ENCODE measurements around the gene TSSK3.
A peak's percentile ranks its signal among the peaks of the same experiment; 100 is the strongest.
"Not testable (repeated sequence)": the region's sequence is repeated elsewhere in the genome, so short reads cannot be mapped to it uniquely, and the experiment has no call there.

Gene TSSK3

DNA sequence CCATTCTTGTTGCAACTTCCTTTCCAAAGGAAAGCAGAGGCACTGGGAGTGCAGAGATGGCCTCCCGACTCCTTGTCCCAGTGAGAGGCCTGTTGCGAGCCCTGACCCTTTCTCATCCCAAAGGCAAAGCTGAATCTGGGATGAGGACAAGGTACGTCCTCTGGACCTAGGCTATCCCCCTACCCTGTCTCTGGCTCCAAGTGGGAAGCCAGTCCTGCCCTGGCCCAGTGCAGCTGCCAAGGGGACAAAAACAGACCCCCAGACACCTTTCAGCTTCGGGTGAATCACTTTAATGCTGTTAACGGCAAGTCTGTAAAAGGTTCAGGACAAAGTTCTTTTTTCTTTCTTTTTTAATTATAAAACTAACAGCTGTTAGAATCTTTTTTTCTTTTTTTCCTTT, 2.5 kb downstream of the TSSK3 start:
- DNase-seq: no peak

DNA sequence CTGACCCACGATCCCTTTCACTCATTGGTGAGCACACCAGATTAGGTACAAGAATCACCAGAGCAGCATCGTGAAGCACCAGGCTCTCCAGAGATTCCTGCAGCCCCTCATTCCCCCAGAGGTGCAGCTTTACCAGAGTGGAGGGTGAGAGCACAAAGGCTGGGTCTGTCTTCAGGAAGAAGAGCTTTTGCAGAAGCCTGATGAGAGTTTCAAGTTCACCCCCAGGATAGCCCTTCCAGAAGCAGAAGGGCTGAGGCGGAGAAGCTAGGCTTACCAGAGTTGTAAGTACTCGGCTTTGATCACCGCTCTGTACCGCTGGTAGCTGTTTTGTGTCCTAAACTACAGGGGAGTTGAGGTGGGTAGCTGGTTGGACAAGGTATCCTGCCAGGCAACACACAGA, 3.1 kb downstream of the TSSK3 start:
- DNase-seq: no peak

DNA sequence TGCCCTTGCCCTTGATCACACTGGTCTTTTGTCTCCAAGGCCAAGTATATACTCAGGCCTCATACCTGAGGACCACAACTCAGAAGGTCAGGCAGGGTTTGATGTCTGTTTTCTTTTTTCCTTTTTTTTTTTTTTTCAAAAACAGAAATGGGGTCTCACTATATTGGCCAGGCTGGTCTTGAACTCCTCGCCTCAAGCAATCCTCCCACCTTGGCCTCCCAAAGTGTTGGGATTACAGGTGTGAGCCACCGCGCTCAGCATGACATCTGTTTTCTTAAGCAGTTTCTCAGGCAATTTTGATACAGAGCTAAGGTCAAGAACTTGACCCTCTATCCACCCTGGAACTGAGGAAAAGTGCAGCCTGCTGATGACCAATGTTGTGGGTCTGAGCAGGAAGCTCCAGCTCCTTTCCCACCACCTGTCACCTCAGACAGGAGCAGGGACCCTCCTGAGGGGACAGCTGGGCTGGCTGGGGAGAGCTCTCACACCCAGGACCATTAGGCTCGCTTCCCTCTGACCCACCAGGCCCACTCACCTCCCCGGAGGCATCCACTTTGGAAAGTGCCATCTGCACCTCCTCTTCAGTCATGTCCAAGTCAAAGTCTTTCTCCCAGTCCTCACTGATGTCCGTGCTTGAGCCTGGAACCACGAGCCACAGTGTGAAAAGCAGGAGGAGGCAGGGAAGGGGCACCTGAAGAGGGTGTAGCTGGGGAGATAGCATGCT, 5.7 kb downstream of the TSSK3 start:
- DNase-seq: no peak

DNA sequence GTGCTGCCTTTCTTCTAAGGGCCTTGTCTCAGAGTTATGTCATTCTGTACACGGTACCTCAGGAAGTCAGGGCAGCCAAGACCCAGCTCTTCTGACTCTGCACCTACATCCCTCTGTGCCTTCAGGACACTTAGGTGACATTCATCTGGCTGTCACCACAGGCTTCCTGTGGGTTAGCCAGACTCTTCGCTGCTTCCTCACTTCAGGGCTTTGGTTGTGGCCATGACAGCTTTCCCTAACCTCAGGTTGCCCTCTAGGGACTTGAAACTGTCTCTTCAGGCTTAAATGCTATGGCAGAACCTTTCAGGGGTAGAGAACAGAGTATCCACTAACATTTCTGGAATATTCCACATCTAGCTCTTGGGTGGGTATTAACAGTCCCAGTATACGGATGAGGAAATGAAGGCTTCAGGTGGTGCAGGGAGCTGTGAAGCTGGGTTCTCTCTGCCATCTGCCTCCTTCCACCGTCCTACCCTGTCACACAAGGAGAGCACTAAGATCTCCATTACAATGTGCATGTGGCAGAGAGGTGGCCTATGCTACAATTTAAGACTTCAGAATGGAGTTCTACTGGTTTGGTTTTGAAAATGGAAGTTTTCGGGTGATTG, 9.9 kb downstream of the TSSK3 start:
- no peak for DNase-seq

DNA sequence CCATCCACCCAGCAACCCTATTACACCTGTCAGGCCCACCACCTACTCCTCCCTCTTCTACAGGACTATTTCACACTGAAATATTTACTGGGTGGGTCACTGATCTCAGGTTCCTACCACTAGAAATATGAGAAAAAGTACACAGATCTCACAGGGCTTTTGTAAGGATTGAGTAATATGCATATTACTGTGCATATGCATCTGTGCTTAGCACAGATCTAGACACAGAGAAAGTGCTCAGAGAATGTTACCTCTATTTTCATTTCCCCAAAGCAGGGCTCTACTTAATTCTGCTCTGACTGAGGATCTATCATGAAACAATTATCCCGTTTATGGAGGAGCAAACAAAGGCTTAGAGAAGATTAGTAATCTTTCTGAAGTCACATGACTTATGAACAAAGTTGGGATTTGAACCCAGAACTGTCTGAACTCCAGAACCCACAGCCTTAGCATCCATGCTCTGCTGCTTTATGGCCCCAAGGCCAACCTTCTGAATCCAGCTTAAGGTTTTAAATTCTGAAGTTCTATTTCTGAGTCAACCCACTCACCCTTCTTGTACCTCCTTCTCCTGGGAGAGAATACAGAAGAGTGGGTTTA, 11.8 kb downstream of the TSSK3 start:
- no peak for DNase-seq

DNA sequence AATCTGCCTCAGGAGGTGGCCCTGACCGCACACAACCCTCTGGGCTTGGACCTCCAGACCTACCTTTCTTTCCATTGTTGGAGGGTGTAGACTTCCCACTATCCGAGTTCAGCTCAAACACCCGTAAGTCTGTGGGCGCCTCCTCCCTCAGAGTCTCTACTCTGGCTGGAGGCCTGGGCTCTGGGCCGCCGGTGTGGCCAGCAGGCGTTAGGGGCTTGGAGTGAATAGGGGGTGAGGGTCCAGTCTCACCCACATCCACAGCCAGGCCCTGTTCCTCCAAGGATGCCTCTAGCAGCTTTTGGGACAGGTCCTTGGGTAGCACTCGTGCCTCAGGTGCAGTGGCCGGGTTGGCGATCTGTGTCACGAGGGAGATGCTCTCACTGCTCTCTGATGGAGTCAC, 13.9 kb downstream of the TSSK3 start:
- no peak for DNase-seq

DNA sequence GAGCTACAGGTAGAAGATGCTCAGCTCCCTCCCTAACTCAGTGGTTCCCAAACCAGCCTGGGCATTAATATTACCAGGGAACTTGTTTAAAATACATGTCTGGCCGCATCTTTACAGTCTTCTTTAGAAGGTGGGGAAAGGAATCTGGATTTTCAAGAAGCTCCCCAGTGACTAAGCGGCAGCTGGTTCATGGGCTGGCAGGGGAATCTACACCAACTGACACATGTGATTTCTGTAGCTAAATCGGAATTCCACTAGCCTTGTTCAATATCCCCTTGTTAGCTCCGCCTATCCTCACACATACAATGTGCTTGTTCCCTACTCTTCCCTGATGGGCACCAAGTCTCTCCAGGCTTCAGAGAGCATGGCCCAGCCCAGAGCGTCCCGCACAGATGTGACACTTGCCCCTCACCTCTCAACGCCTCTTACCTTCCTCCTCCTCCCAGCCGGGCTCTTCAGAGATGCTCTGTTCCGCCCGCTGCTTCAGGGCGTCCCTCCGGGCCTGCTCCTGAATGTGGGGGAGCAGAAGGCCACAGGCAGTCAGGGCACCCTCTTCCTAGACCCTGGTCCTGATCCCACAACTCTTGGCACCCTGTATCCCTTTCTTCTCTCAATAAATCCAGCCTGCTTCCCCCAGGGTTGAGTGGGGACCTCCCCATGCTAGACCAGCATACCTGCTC, 15.3 kb downstream of the TSSK3 start:
- DNase-seq: no peak

DNA sequence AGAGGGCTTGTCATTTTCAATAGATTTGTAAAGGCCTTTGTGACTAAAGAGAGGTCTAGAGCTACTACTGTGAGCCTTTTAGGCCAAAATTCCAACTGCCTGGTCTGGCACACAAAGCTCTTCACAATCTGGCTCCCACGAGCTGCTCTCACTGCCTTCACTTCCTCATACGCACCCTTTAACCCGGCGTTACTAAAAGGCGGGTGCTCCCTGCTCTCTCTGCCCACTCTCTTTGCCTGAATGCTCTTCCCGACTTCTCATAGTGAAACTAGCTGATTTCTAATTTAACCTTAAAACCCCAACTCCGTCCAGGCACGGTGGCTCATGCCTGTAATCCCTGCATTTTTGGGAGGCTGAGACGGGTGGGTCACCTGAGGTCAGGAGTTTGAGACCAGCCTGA, 17.7 kb downstream of the TSSK3 start:
- DNase-seq: no peak

DNA sequence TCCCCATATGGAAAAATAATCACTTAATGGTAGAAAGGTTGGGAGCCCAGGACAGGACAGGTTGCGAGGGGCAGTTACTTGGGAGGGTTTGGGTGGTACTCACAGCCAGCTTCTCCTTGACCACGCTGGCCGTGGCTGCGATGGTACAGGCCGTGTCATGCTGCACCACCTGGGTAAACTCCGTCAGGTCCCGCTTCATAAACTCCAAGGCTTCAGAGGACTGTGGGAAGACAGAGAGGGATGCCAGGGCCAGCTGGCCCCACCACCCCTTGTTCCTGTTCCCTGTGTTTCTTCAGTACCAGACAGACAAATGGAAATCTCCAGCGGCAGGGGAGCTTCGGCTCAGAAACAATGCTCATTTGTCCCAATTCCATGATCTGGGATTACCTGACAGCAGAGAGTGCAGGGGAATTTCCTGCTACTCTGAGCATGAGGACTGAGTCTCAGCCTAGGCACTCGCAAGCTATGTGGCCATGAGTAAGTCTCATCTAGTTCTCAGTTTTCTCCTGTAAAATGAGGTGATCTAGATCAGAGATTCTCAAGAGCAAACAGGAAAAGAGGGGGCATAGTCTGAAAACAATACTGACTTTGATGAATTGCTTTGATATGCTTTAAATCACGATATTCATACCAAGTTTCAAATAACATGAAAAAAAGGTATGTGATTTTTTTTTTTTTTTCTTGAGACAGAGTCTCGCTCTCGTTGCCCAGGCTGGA, 24.5 kb downstream of the TSSK3 start:
- DNase-seq: no peak

DNA sequence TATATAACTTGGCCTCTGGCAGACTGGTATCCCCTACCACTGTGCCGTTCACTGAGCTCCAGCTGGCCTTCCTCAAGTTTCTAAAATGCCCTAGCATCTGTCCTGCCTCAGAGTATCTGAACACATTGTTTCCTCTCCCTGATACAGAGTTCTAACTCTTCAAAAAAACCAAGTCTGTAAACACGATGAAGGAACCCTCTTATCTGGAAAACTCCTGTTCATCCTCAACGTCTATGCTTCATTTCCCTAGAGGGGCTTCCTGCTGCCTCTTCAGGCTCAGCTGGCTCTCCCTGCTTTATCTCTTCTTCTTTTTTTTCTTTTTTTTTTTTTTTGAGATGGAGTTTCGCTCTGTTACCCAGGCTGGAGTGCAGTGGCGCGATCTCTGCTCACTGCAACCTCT, 26.3 kb downstream of the TSSK3 start:
- DNase-seq: no peak

DNA sequence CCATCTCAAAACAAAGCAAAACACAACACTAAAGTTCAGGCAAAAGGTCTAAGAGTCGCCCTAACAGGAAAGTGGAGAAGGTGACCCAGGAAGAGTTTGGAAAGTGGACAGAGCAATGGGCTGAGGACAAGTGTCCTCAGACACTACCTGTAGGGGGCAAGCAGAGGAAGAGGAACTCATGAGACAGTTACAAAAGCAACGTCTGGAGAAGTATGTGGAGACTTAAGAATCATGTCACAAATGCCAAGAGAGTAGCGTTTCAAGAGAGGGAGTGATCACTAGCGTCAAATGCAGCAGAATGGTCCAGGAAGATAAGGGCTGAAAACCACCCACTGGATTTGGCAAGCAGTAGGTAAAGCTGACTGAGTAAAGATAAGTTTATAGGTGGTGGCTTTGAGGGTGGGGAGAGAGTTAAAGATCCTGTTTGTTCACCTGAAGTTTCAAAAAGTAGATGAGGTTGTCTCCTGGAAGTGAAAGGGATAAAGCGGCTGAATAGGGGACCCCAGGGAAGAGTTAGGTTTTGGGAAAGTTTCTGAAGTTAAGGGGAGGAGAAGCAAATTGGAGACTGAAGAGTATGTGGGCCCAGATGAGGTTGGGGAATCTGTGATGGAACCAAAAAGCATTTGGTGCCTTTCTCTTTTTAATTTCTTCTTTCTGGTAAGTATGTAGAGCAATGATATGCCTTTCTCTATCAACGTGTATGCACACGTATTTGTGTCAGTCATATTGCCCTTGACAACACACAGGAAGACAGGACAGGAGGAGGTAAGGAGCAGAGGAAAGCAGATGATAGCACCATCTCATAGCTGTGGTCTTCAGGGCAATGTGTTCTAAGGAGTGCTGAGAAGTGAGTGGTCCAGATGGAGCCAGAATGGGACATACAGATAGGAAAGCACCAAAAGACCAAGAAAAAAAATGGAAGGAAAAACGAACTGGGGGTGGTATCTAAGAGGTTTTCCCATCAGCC, 28.8 kb downstream of the TSSK3 start:
- no peak for DNase-seq

DNA sequence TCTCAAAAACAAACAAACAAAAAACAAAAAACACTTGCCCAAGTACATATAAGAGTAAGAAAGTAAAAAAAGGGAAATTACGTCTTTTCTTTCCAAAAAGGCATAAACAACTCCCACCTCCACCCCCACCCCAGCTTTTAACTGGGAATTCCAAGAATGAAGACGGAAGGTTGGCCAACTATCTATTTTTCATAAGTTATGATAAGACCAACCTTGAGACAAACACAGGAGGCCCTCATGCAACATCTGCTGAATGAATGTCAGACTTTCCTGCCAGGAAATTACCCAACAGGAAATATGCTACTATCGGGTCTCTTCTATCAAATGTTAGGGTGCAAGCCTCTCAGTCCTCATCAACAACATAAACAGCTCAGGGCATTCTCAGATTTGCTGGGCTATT, 30.0 kb downstream of the TSSK3 start:
- DNase-seq: no peak

DNA sequence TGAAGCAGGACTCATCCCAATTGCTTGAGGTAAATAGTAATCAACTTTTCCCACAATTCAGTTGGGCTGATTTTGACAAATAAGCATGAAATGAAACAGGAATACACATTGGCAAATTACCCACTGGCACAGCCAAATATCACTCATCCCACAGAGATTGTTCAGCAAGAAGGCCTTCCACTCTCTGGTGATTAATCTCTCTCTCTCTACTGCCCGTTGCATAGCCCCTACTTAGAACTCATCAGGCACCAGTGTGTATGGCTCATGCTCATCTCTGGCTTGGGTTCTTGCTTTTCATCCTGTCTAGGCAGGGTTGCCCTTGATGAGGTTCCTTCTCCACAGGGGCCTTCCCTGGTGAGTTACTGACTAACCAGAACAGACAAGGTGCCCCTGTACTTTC, 30.8 kb downstream of the TSSK3 start:
- no peak for DNase-seq

DNA sequence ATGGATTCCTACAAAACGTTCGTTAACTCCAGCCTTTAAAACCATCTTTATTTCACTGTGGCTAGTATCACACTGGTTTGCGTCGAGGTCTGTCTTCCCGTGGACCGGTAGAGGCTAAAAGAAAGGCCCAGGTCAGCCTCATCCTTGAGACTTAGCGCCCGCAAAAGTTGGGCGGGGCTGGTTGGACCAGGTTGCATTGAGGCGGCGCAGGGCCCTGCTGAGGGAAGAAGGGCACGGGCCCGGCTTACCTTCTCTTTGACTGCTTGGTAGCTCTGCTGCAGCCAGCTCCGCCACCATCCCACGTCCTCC, 31.4 kb downstream of the TSSK3 start:
- peak; percentile 4 for DNase-seq

DNA sequence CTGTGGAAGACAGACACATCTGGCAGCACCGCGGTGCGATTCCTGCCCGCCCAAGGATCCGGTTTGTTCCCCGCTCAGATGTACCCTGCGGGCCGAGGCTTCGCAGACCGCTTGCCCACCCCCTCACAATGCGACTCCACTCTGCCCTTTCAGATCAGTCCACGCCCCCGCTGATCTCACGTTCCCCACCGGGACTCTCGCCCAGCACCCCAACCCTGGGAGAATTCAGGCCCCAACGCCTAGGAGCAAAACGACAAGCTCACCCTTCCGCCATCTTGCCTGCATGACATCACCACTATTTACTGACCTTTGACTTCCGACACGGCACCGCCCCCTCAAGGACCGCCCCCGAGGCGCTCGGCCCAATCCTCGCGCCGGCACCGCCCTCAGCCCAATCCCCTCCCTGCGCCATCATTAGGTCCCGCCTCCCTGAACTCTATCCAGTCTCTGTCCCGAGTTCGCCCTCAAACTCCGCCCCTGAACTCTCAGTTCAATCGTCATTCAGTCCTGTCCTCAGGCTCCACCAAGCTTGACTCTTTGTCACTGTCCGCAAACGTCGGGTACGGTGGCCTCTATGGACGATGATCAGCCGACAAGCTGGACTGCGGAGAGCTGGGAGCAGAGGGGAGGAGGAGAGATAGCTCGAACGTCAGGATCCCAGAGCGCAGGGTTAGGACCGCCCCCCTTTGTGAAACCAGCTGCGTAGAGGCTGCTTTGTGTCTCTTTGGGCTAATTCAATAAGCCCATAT, 32.0 kb downstream of the TSSK3 start, which contains the start of gene BSDC1:
Gene BSDC1 (minus strand): TSS at position 301 of the 749 bp plus-strand sequence. CDS start 27 bp downstream, at position 274.
- peak; percentile 97 for DNase-seq

DNA sequence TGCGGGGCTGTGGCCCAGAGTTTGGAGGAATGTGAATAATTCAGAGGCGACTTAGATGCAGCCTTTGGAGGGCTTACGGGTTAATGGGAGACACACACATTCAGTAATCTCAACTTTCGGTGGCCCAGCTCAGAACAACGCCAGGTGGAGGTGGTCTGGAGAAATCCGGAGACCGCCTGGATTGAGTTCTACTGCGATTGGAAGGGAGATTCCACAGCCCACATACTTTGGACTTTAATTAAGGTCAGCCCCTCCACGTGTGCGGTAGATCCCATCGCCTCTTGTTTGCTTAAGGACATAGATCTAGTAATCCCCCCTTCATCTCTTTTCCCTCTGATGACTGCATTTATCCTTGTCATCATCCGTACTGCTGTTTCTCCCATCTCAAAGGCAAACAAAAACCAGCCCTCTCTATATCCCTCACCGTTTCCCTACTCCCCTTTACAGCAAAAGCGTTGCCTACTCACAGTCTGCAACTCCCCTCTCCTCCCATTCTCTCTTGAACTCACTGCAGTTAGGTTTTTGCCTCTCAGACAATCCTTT, 32.6 kb downstream of the TSSK3 start:
- no peak for DNase-seq

DNA sequence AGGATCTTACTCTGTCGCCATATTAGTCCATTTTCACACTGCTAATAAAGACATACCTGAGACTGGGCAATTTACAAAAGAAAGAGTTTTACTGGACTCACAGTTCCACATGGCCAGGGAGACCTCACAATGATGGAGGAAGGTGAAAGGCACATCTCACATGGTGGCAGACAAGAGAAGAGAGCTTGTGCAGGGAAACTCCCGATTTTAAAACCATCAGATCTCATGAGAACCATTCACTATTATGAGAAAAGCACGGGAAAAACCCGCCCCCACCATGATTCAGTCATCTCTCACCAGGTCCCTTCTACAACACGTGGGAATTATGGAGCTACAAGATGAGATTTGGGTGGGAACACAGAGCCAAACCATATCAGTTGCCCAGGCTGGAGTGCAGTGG, 34.2 kb downstream of the TSSK3 start:
- not testable (repeated sequence) for DNase-seq

DNA sequence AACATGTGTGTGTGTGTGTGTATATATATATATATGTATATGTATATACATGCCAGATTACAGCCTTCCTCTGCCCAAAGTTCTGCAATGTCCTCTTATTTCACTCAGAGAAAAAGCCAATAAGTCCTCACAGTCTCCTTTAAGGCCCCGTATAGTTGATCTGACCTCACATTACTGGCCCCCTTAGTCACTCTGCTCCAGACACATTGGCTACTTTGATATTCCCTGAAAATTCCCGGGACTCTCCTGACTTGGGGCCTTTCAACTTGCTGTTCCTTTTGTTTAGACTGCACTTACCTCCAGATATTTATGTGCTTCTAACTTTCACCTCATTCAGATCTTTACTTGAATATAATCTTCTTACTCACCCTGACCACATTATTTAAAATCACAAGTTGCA, 36.1 kb downstream of the TSSK3 start:
- peak; percentile 32 for DNase-seq

DNA sequence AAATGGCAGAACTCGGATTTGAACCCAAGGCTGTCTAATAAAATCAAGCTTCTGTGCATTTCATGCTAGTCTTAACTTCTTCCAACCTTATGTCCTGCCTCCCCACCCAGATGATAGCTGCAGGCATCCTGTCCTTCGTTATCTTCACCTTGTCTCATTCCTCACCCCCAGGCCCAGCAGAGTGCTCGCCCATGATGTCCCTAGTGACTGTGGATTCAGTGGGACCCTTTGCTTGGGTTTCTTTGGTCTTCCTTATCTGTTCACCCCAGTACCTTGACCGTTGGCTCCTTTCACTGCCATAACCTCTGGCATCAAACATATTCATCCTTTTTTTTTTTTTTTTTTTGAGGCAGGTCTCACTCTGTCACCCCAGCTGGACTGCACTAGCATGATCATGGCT, 37.5 kb downstream of the TSSK3 start:
- no peak for DNase-seq

DNA sequence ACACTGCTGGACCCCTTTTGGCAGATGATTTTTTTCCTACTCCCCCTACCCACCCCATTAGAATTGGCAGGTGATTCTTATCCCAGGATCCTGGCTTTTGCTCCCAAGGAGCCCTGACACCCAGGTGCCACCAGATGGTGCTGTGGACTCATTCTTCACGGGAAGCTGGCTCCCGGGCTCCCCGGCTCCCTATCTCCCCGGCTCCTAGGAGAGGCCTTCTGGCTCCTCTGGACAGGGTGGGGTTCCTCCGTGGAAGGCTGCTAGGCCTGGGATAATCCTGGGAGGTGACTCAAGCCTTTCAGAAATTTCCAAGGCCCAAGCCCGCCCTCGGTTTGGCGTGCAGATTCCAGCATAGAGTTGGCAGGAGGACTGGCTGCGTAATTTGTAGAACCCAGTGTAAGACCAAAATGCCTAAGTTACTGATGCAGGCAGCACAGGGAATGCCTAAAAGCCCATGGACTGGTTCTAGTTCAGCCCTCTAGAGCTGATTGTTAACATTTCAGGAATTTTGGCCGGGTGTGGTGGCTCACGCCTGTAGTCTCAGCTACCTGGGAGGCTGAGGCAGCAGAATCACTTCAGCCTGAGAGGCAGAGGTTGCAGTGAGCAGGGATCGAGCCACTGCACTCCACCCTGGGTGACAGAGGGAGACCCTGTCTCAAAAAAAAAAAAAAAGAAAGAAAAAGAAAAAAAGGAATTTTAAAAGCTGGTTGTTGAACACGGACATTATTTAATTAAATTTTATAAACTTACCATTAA, 38.7 kb downstream of the TSSK3 start:
- peak; percentile 87 for DNase-seq

All from fibroblast of skin of abdomen (primary cell).